ENCODE results near the gene CCL14. TPM values are rescaled to one million over a fixed set of nuclear protein-coding genes. Genes with fewer than 3 reads are reported as not detected.

The CCL14 gene
- total and polyA plus RNA-seq, 2 of the 8 experiments (the other 6 are each of a cell fraction or from before 2014, with no cell fraction given) = not detected

- no peak overlapping the region for H2AK5ac ChIP-seq (ENCODE audit: low read depth, low read length)
- H2BK120ac ChIP-seq (replicated peaks; ENCODE audit: low read depth, low read length) = no peak overlapping the region
- H4K5ac ChIP-seq (ENCODE audit: insufficient read length, low read depth, low read length) = peak overlapping the region; percentile 26
- H3K23ac ChIP-seq (ENCODE audit: insufficient read length) = no peak overlapping the region
- H3K36me3 ChIP-seq (ENCODE audit: control insufficient read depth in 2 of 4, insufficient read depth in 4 of 4, low read length in 3 of 4) = no peaks in the 10 kb centered on the region
- no peaks in the 10 kb centered on the region for H4K20me1 ChIP-seq (replicated peaks in 1 of 2; ENCODE audit: control insufficient read depth in 1 of 2, insufficient read depth in 2 of 2, low read length in 2 of 2)
- no peak overlapping the region for H2BK5ac ChIP-seq (ENCODE audit: low read depth, low read length)
- no peak overlapping the region for H2BK20ac ChIP-seq (ENCODE audit: low read length)
- CTCF ChIA-PET (ENCODE audit: partially characterized antibody) = interaction anchor here (0.6 to 5.1 kb wide), 28 partner anchors 9 to 1679 kb away, joined by 3 to 46 read pairs (median 3); partner anchors contain the start of gene LYZL6
- H3K23me2 ChIP-seq (ENCODE audit: low read depth, low read length) = no peaks in the 10 kb centered on the region
- H3K4me1 ChIP-seq (replicated peaks in 1 of 4; ENCODE audit: control insufficient read depth in 3 of 4, insufficient read depth in 4 of 4, low read length in 3 of 4) = peaks cover 0 to 2% (median 0%) of the 10 kb centered on the region in 4 experiments; a peak in 2 of 7 replicates
- H3K4me2 ChIP-seq (ENCODE audit: insufficient read depth in 1 of 2, low read depth in 2 of 2, low read length in 2 of 2) = no peak overlapping the region
- no peaks in the 10 kb centered on the region for H3K27me3 ChIP-seq (replicated peaks in 1 of 4; ENCODE audit: control insufficient read depth in 3 of 4, extremely low read depth in 1 of 4, insufficient read depth in 3 of 4, low read length in 3 of 4)
- H2AFZ ChIP-seq (ENCODE audit: low read length) = 0 out of 2 replicates have a peak overlapping the region, but pooled peaks have one; percentile 65
- H3K9me3 ChIP-seq (ENCODE audit: insufficient read depth in 2 of 2, low read depth in 1 of 2, low read length in 1 of 2) = no peaks in the 10 kb centered on the region
- no peak overlapping the region for H4K91ac ChIP-seq (replicated peaks; ENCODE audit: insufficient read length, low read length)
- peak overlapping the region; percentile 28; the same call in 1 of the 2 replicates for H4K8ac ChIP-seq (ENCODE audit: extremely low read depth, insufficient read depth, low read length)
- no peak overlapping the region for H3K4ac ChIP-seq (replicated peaks; ENCODE audit: insufficient read length, low read depth, low read length)
- H3K4me3 ChIP-seq (ENCODE audit: extremely low read depth in 1 of 4, insufficient read depth in 2 of 4, low read depth in 3 of 4, low read length in 4 of 4) = no peak overlapping the region
- DNase-seq (ENCODE audit: low read depth in 1 of 2, low spot score in 2 of 2) (peak; percentile 60 to 87), FAIRE-seq (no peak)
- H3K18ac ChIP-seq (ENCODE audit: extremely low read depth, low read length) = no peak overlapping the region
- H2BK15ac ChIP-seq (ENCODE audit: low read length) = no peak overlapping the region
- no peaks in the 10 kb centered on the region for H3K79me1 ChIP-seq (ENCODE audit: low read depth, low read length)
- POLR2A ChIA-PET (ENCODE audit: partially characterized antibody) = interaction anchor here (0.6 kb wide), 1 partner anchor 38 kb away, joined by 3 read pairs; no protein-coding TSS in a partner anchor
- WGBS, 2 experiments (ENCODE audit: extremely low coverage in 1 of 2, insufficient coverage in 1 of 2, insufficient read length in 1 of 2, insufficient replicate concordance in 2 of 2, low coverage in 1 of 2, low lambda C conversion rate in 2 of 2, missing lambda C conversion rate in 1 of 2) = 66% methylated on average over 8 of the region's 8 CpGs; no CpG with 5 or more reads in 1 of the 2 experiments
- no peak overlapping the region for H3K27ac ChIP-seq (ENCODE audit: low read depth, low read length)
- H3K9ac ChIP-seq (replicated peaks in 1 of 4; ENCODE audit: extremely low read depth in 1 of 4, low read depth in 3 of 4, low read length in 3 of 4) = no peak overlapping the region
- no peak overlapping the region for H3K14ac ChIP-seq (ENCODE audit: insufficient read length)
- no peak overlapping the region for H2BK12ac ChIP-seq (ENCODE audit: low read depth, low read length)
- no peaks in the 10 kb centered on the region for H3K79me2 ChIP-seq (ENCODE audit: control insufficient read depth in 1 of 2, insufficient read depth in 2 of 2, low read length in 2 of 2)
- H3K56ac ChIP-seq (replicated peaks; ENCODE audit: insufficient read length, low read depth, low read length) = no peak overlapping the region
- TF ChIP-seq ZNF274 (IDR thresholded peaks at IDR 0.05; ENCODE audit: borderline replicate concordance, extremely low read depth, low read length) (no peak), CTCF (IDR thresholded peaks at IDR 0.05; ENCODE audit: control extremely low read depth in 1 of 3, insufficient read depth in 1 of 3, low read depth in 1 of 3, low read length in 3 of 3) (peak; percentile 15 to 88 (median 81)), KDM4A (IDR thresholded peaks at IDR 0.05; ENCODE audit: low read depth, low read length, severe bottlenecking) (no peak)
Observed at GRCh38 chr17:35969558-35970380, 16.8 kb downstream of the CCL14 start.
